Measurements from ENCODE around the gene C19orf25.

The C19orf25 gene

DNA sequence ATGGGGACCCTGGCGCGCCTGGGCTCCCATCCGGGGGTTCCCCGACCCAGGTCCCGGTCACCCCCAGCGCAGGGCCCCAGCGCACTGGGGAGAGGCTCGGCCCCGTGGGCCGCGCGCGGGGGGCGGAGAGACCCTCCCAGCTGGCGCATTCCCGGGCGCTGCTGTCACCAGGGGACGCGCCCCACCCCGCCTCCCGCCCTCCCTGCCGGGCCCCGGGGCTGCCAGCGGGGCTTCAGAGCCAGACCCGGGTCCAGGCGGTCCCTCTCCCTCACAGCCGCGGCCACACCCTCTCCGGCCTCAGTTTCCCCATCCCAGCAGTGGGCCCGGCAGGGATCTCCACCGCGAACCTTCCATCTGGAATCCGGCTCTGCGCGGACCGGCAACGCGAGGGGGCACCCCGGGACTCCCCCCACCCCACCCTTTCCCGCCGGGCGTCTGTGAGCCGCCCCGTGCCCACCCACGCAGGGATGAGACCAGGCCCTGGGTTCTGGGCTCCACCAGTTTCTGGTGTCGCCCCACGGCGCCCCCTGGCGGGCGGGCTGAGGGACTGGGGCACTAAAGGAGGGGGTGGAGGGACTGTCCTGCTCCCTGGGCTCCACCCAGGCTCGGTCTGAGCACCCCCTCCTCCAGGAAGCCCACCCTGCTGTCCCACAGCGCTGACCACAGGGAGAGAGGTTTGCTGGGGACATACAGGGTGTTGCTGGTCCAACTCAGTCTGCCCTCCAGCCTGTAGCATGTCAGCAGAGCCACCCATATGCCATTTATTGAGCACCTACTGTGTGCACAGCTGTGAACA lies 34.7 kb upstream of the C19orf25 start:
- FAIRE-seq (no peak), DNase-seq (ENCODE audit: insufficient read length, low spot score) (peak; percentile 72)
- no peak for TF ChIP-seq PAX5 (IDR thresholded peaks at IDR 0.05; ENCODE audit: insufficient read depth, low read length, severe bottlenecking)
- no peak for TF ChIP-seq SPI1 (IDR thresholded peaks at IDR 0.05; ENCODE audit: low read depth, low read length)
- no peak for TF ChIP-seq TAF1 (IDR thresholded peaks at IDR 0.05; ENCODE audit: low read depth, low read length)
- TF ChIP-seq POLR2A (IDR thresholded peaks at IDR 0.05; ENCODE audit: low read depth, low read length): no peak
- no peak for TF ChIP-seq POU2F2 (IDR thresholded peaks at IDR 0.05; ENCODE audit: low read depth, low read length)
- TF ChIP-seq POLR2AphosphoS5 (IDR thresholded peaks at IDR 0.05; ENCODE audit: low read depth, low read length): no peak

- FAIRE-seq: no peak
- DNase-seq (ENCODE audit: insufficient read length, low spot score): peak; percentile 84
- TF ChIP-seq POLR2A (IDR thresholded peaks at IDR 0.05; ENCODE audit: low read depth, low read length): no peak
These were observed 33.9 kb upstream of the C19orf25 start, which contains the start of gene ADAMTSL5 for GRCh38 chr19:1512671-1513498. Gene ADAMTSL5, minus strand, starts transcription at chr19:1513019. Its CDS starts 2,076 bp downstream, at chr19:1510943.

GRCh38 chr19:1511318-1512317 lies 32.6 kb upstream of the C19orf25 start:
- FAIRE-seq: no peak
- TF ChIP-seq POLR2A (IDR thresholded peaks at IDR 0.05; ENCODE audit: low read depth, low read length): no peak
- TF ChIP-seq POU2F2 (IDR thresholded peaks at IDR 0.05; ENCODE audit: low read depth, low read length): no peak
- no peak for TF ChIP-seq POLR2AphosphoS5 (IDR thresholded peaks at IDR 0.05; ENCODE audit: low read depth, low read length)
- TF ChIP-seq PAX5 (IDR thresholded peaks at IDR 0.05; ENCODE audit: insufficient read depth, low read length, severe bottlenecking): no peak
- TF ChIP-seq TAF1 (IDR thresholded peaks at IDR 0.05; ENCODE audit: low read depth, low read length): no peak
- TF ChIP-seq SPI1 (IDR thresholded peaks at IDR 0.05; ENCODE audit: low read depth, low read length): no peak
- DNase-seq (ENCODE audit: insufficient read length, low spot score): no peak

DNA sequence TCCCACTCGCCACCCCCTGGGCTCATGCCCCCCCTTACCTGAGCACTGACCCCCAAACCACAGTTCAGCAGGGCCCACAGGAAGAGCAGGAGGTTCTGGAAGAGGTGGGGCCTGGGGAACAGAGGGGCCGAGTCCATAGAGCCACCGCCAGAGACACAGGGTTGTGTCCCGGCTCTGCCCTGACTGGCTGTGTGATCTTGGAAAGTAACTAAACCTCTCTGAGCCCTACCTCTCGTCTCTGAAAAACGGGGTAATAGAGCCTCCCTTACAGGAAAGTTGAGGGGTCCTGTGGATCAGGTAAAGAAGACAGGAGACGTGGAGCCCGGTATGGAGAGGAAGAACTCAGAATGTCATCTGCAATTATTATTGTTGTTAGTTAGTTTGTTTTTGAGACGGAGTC lies 31.8 kb upstream of the C19orf25 start:
- TF ChIP-seq POLR2AphosphoS5 (IDR thresholded peaks at IDR 0.05; ENCODE audit: low read depth, low read length): no peak
- no peak for TF ChIP-seq SPI1 (IDR thresholded peaks at IDR 0.05; ENCODE audit: low read depth, low read length)
- TF ChIP-seq TAF1 (IDR thresholded peaks at IDR 0.05; ENCODE audit: low read depth, low read length): no peak
- no peak for TF ChIP-seq POU2F2 (IDR thresholded peaks at IDR 0.05; ENCODE audit: low read depth, low read length)
- TF ChIP-seq PAX5 (IDR thresholded peaks at IDR 0.05; ENCODE audit: insufficient read depth, low read length, severe bottlenecking): no peak
- no peak for TF ChIP-seq POLR2A (IDR thresholded peaks at IDR 0.05; ENCODE audit: low read depth, low read length)
- no peak for FAIRE-seq
- DNase-seq (ENCODE audit: insufficient read length, low spot score): no peak

DNA sequence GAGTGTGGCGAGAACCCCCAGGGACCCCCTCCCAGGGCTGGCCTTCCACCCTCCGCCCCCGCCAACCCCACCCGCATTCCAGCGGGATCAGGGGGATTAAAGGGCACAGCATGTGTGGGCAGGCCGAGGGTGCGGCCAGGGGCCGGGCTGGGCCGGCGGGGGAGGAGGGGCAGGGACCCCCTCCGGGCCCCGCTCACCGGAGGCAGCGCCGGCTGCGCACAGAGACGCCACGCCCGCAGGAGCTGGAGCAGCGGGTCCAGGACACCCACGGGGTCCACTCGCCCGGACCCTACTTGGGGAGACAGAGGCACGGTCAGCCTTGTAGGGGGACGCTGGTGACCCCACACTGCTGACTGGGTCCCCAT lies 31.4 kb upstream of the C19orf25 start:
- no peak for FAIRE-seq
- DNase-seq (ENCODE audit: insufficient read length, low spot score): no peak

GRCh38 chr19:1509602-1510441 lies 30.8 kb upstream of the C19orf25 start:
- TF ChIP-seq POU2F2 (IDR thresholded peaks at IDR 0.05; ENCODE audit: low read depth, low read length) (no peak), PAX5 (IDR thresholded peaks at IDR 0.05; ENCODE audit: insufficient read depth, low read length, severe bottlenecking) (no peak), TAF1 (IDR thresholded peaks at IDR 0.05; ENCODE audit: low read depth, low read length) (no peak), POLR2A (IDR thresholded peaks at IDR 0.05; ENCODE audit: low read depth, low read length) (no peak), SPI1 (IDR thresholded peaks at IDR 0.05; ENCODE audit: low read depth, low read length) (no peak), POLR2AphosphoS5 (IDR thresholded peaks at IDR 0.05; ENCODE audit: low read depth, low read length) (no peak)
- FAIRE-seq (no peak), DNase-seq (ENCODE audit: insufficient read length, low spot score) (no peak)

More for the DNA sequence above, 31.4 kb upstream of the C19orf25 start:
- TF ChIP-seq TAF1 (IDR thresholded peaks at IDR 0.05; ENCODE audit: low read depth, low read length) (no peak), PAX5 (IDR thresholded peaks at IDR 0.05; ENCODE audit: insufficient read depth, low read length, severe bottlenecking) (no peak), SPI1 (IDR thresholded peaks at IDR 0.05; ENCODE audit: low read depth, low read length) (no peak)

- FAIRE-seq: no peak
These were observed 29.5 kb upstream of the C19orf25 start for GRCh38 chr19:1508507-1508856.

DNA sequence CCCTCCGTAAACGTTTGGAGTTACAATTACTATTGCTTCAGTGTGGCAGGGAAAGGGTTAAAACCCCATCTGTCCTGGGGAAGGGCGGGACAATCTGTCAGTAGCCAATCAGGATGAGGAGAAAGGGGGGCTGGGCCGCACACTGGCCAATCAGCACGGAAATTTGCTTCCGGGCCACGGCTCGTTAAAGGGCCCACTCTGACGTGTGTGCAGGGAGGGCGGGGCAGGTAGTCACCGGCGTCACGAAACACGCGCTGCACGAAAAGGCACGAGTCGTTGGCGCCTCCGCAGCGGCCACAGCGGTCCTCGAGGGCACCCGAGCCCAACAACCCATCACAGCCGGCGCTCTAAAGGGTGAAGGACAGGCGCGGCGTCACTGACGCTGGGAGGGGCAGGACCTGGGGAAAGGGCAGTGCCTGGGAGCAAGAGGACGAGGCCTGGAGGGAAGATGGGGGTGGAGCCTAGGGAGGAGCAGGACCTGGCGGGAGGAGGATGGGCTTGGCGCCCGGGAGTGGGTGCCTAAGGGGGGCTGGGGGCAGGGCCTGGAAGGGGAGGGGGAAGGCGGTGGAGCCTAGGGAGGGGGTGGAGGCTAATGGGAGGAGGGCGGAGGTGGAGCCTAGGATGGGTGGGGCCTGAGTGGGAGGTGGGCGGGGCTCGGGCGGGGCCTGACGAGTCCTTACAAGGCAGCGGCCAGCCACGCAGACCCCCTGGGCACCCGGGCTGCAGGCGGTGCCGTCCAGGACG lies 28.9 kb upstream of the C19orf25 start:
- DNase-seq (ENCODE audit: insufficient read length, low spot score) (peak; percentile 87), FAIRE-seq (no peak)
- TF ChIP-seq TAF1 (IDR thresholded peaks at IDR 0.05; ENCODE audit: low read depth, low read length) (no peak), POLR2AphosphoS5 (IDR thresholded peaks at IDR 0.05; ENCODE audit: low read depth, low read length) (no peak), POU2F2 (IDR thresholded peaks at IDR 0.05; ENCODE audit: low read depth, low read length) (no peak), SPI1 (IDR thresholded peaks at IDR 0.05; ENCODE audit: low read depth, low read length) (no peak), PAX5 (IDR thresholded peaks at IDR 0.05; ENCODE audit: insufficient read depth, low read length, severe bottlenecking) (no peak), POLR2A (IDR thresholded peaks at IDR 0.05; ENCODE audit: low read depth, low read length) (no peak)

More at GRCh38 chr19:1508507-1508856, 29.5 kb upstream of the C19orf25 start:
- DNase-seq (ENCODE audit: insufficient read length, low spot score): no peak
- TF ChIP-seq POU2F2 (IDR thresholded peaks at IDR 0.05; ENCODE audit: low read depth, low read length): no peak
- no peak for TF ChIP-seq POLR2A (IDR thresholded peaks at IDR 0.05; ENCODE audit: low read depth, low read length)
- TF ChIP-seq PAX5 (IDR thresholded peaks at IDR 0.05; ENCODE audit: insufficient read depth, low read length, severe bottlenecking): no peak
- TF ChIP-seq POLR2AphosphoS5 (IDR thresholded peaks at IDR 0.05; ENCODE audit: low read depth, low read length): no peak
- no peak for TF ChIP-seq TAF1 (IDR thresholded peaks at IDR 0.05; ENCODE audit: low read depth, low read length)
- no peak for TF ChIP-seq SPI1 (IDR thresholded peaks at IDR 0.05; ENCODE audit: low read depth, low read length)
